SU-DHL-6 (cell line): ENCODE measurements around the gene SUPT3H.

Experiments used
- CTCF ChIP-seq: fragments of 200-600 bp; sonication (generic); IDR thresholded peaks from one replicate; pipeline ENCODE4 v1.5.1; 2017; ENCODE audit warnings: antibody characterized with exemption, mild to moderate bottlenecking, low read length, moderate library complexity; ENCODE audit not compliant: insufficient read depth, poor library complexity, severe bottlenecking
- EZH2phosphoT487 ChIP-seq: fragments of 200-600 bp; sonication (generic), shearing (Covaris generic); conservative IDR thresholded peaks from 2 replicates; pipeline ENCODE4 v1.6.1; 2018; ENCODE audit warnings: mild to moderate bottlenecking, antibody characterized with exemption, low read length, moderate library complexity, mixed read lengths

- TF ChIP-seq EZH2phosphoT487 (no peak), CTCF (no peak)
Observed at GRCh38 chr6:45127185-45127584, 250.5 kb downstream of the SUPT3H start.
